Hepatocyte (in vitro differentiated cells): ENCODE measurements around the gene AGBL1. TPM values are rescaled to one million over a fixed set of nuclear protein-coding genes. Genes with fewer than 3 reads are reported as not detected.

ENCODE experiments used
- DNase-seq: peaks from one replicate; pipeline ENCODE4 v3.0.0-alpha.2; 2016; ENCODE audit warnings: low spot score
- H2AFZ ChIP-seq: fragments of 200-600 bp; sonication (generic); 2 replicates; pipeline ENCODE4 v1.6.0; 2016; ENCODE audit warnings: antibody characterized with exemption, mild to moderate bottlenecking
- H3K27ac ChIP-seq: fragments of 200-600 bp; sonication (generic); 2 replicates; pipeline ENCODE4 v1.5.1; 2016; ENCODE audit warnings: mild to moderate bottlenecking
- H3K27me3 ChIP-seq: fragments of 200-600 bp; sonication (generic); 2 replicates; pipeline ENCODE4 v1.6.1; 2016
- H3K36me3 ChIP-seq: fragments of 200-600 bp; sonication (generic); replicated peaks from 2 replicates; pipeline ENCODE4 v1.5.1; 2016; ENCODE audit warnings: low read depth; ENCODE audit not compliant: insufficient read depth
- H3K4me1 ChIP-seq: fragments of 200-600 bp; sonication (generic); 2 replicates; pipeline ENCODE4 v1.5.1; 2016; ENCODE audit warnings: mild to moderate bottlenecking, moderate library complexity; ENCODE audit not compliant: insufficient read depth
- H3K4me2 ChIP-seq: fragments of 200-600 bp; sonication (generic); 2 replicates; pipeline ENCODE4 v1.6.0; 2016
- H3K4me3 ChIP-seq: fragments of 200-600 bp; sonication (generic); 2 replicates; pipeline ENCODE4 v1.5.1; 2016; ENCODE audit warnings: mild to moderate bottlenecking
- H3K79me2 ChIP-seq: fragments of 200-600 bp; sonication (generic); 2 replicates; pipeline ENCODE4 v1.6.0; 2017; ENCODE audit warnings: mild to moderate bottlenecking
- H3K9me2 ChIP-seq: fragments of 200-600 bp; sonication (generic); replicated peaks from 2 replicates; pipeline ENCODE4 v1.6.0; 2017; ENCODE audit warnings: mild to moderate bottlenecking; ENCODE audit not compliant: insufficient read depth
- H3K9me3 ChIP-seq: fragments of 200-600 bp; sonication (generic); 2 replicates; pipeline ENCODE4 v1.5.1; 2016; ENCODE audit warnings: low read depth, mild to moderate bottlenecking
- H4K20me1 ChIP-seq: fragments of 200-600 bp; sonication (generic); 2 replicates; pipeline ENCODE4 v1.6.0; 2016; ENCODE audit warnings: mild to moderate bottlenecking; ENCODE audit not compliant: insufficient read depth, poor library complexity, severe bottlenecking
- EZH2 ChIP-seq: fragments of 200-600 bp; sonication (generic); IDR thresholded peaks from 2 replicates; pipeline ENCODE4 v1.6.1; 2016; ENCODE audit warnings: antibody characterized with exemption, mild to moderate bottlenecking, borderline replicate concordance
- EZH2phosphoT487 ChIP-seq: fragments of 200-600 bp; sonication (generic); IDR thresholded peaks from one replicate; pipeline ENCODE4 v1.6.1; 2018; ENCODE audit warnings: antibody characterized with exemption, mild to moderate bottlenecking, low read depth, moderate library complexity; ENCODE audit not compliant: unreplicated experiment, severe bottlenecking
- WGBS: methylation state at CpG from one replicate; pipeline ENCODE4 v1.1.6; 2016; ENCODE audit warnings: low lambda C conversion rate; ENCODE audit errors: missing lambda C conversion rate; 5-methylcytosine and 5-hydroxymethylcytosine counted together
- polyA plus RNA-seq: library from polyadenylated mRNA; unstranded; fragments of >200 nt; fragmentation: Nextera tagmentation; extraction: Ambion mirVana; gene quantifications from 2 replicates; pipeline ENCODE4 v1.2.1, GENCODE V29; 2016
- total RNA-seq: library from RNA; depleted of rRNA; stranded (reverse); fragments of >200 nt; gene quantifications from 2 replicates; pipeline ENCODE4 v1.2.3, GENCODE V29; 2014
- TF ChIP-seq, protein P1 (sequence below): fragments of 200-600 bp; sonication (generic); IDR thresholded peaks from 2 replicates; pipeline ENCODE4 v1.5.1; 2016; ENCODE audit warnings: antibody characterized with exemption, mild to moderate bottlenecking; ENCODE audit not compliant: poor library complexity

The AGBL1 gene
- total and polyA plus RNA-seq, 2 experiments from 2014 or later = not detected

DNA sequence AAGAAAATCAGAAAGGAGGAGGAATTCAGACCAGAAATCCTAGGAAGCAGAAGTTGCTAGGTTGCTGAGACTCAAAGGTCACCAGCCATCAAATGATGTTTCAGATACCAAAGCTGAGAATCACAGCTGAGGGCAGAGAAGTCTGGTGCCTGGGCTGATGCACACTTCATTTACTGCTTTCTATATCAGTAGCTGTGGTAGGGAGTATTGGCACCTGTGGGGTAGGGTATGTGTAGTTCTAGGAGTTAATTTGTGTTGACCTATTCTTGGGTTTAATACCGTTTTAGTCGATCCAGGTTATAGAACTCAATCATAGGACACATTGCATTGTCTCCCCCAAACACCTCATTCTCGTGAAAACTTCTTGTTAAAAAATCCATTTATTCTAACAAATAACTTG lies 529.6 kb downstream of the AGBL1 start:
- no peaks in the 10 kb centered on the region for H3K79me2 ChIP-seq
- 98% methylated on average over 3 of the region's 3 CpGs for WGBS
- DNase-seq = no peak
- no peak for TF ChIP-seq EZH2phosphoT487
- no peak overlapping the region for H3K4me2 ChIP-seq
- peaks cover 6% of the 10 kb centered on the region for H3K4me1 ChIP-seq
- no peaks in the 10 kb centered on the region for H4K20me1 ChIP-seq
- H3K27ac ChIP-seq = no peak overlapping the region
- H3K27me3 ChIP-seq = no peaks in the 10 kb centered on the region
- H3K9me2 ChIP-seq = no peaks in the 10 kb centered on the region
- no peaks in the 10 kb centered on the region for H3K36me3 ChIP-seq
- no peak overlapping the region for H2AFZ ChIP-seq
- no peak overlapping the region for H3K4me3 ChIP-seq
- H3K9me3 ChIP-seq = no peaks in the 10 kb centered on the region

DNA sequence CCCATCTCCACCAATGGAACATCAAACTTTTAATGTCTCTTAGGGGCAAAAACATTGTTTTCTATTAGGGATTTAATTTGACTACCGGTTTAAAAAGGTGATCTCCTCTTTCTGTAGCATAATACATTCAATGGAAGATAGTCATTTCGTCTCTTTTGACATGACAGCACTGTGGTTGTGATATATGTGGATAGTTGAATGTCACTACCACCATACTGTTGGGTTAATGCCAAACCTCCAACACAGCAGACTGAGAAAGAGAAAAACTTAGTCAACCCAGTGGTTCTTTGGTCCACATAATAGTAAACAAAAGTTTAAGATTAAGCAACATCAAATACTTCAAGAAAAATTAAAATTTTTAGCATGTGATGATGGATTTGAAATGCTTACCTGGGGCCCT lies 530.4 kb downstream of the AGBL1 start:
- Histone ChIP-seq H3K27ac (no peak overlapping the region), H3K4me2 (no peak overlapping the region), H3K4me1 (peaks cover 6% of the 10 kb centered on the region), H3K4me3 (no peak overlapping the region), H3K9me2 (no peaks in the 10 kb centered on the region), H3K9me3 (no peaks in the 10 kb centered on the region), H4K20me1 (no peaks in the 10 kb centered on the region), H3K36me3 (no peaks in the 10 kb centered on the region), H3K79me2 (no peaks in the 10 kb centered on the region), H2AFZ (no peak overlapping the region), H3K27me3 (no peaks in the 10 kb centered on the region)
- DNase-seq = no peak
- WGBS = 95% methylated on average over 2 of the region's 2 CpGs
- TF ChIP-seq EZH2phosphoT487 (no peak), EZH2 (no peak)
- TF ChIP-seq, protein P1, sequence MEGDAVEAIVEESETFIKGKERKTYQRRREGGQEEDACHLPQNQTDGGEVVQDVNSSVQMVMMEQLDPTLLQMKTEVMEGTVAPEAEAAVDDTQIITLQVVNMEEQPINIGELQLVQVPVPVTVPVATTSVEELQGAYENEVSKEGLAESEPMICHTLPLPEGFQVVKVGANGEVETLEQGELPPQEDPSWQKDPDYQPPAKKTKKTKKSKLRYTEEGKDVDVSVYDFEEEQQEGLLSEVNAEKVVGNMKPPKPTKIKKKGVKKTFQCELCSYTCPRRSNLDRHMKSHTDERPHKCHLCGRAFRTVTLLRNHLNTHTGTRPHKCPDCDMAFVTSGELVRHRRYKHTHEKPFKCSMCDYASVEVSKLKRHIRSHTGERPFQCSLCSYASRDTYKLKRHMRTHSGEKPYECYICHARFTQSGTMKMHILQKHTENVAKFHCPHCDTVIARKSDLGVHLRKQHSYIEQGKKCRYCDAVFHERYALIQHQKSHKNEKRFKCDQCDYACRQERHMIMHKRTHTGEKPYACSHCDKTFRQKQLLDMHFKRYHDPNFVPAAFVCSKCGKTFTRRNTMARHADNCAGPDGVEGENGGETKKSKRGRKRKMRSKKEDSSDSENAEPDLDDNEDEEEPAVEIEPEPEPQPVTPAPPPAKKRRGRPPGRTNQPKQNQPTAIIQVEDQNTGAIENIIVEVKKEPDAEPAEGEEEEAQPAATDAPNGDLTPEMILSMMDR = no peak

DNA sequence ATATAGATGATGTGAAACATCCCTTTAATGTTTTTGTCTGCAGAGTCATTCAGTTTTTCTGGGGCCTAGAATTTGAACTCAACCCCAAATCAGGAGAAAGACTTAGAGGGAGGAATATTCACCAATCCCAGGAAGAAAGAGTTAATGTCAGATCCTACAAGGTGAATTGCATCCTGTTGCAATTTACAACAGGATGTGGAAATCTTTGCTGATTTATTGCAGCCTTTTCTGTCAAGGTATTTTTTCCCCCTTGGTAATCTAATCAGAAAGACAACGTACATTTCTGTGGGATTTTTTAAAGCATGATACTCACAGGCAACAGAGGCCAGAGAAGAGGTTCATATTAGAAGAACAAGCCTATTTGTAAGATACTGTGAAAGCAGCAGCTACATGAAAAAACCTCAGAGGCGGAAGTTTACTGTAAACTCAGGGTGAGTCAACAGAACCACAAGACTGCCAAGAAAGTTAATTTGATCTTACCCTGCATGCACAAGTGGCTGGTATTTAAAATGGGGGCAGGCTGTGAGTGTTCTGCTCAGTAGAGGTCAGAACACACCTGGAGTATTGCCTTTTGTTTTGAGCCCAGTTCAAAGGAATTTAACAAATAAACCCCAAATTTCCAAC lies 531.9 kb downstream of the AGBL1 start:
- H3K36me3 ChIP-seq = no peaks in the 10 kb centered on the region
- peak overlapping the region; percentile 41 for H3K27ac ChIP-seq
- H3K4me2 ChIP-seq = no peak overlapping the region
- 32% methylated on average over 2 of the region's 2 CpGs for WGBS
- H3K4me3 ChIP-seq = no peak overlapping the region
- no peaks in the 10 kb centered on the region for H3K27me3 ChIP-seq
- H3K79me2 ChIP-seq = no peaks in the 10 kb centered on the region
- H3K4me1 ChIP-seq = peaks cover 6% of the 10 kb centered on the region
- no peaks in the 10 kb centered on the region for H3K9me3 ChIP-seq
- no peaks in the 10 kb centered on the region for H3K9me2 ChIP-seq
- no peak overlapping the region for H2AFZ ChIP-seq
- H4K20me1 ChIP-seq = no peaks in the 10 kb centered on the region
- DNase-seq = peak; percentile 49
- no peak for TF ChIP-seq EZH2phosphoT487
- TF ChIP-seq EZH2 = no peak
- TF ChIP-seq, protein P1 = no peak

DNA sequence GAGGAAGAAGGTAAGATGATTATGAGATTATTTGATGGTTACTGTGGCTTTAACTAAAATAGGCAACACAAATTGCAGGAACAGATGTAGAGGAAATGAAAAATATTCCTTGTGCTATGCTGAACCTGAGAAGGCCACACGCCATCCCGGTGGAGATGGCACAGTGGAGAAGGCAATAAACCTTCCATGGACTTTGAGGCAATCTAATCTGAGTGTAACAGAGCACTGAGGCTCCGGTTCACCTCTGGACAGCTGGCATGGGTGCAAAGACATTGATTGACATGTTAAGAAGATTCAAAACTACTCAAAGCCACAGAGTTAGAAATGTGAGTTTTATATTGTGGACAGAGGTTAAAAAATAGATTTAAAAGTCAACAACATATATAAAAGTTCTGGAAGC lies 535.7 kb downstream of the AGBL1 start:
- H3K9me3 ChIP-seq = no peaks in the 10 kb centered on the region
- no peak for TF ChIP-seq EZH2phosphoT487
- no peak for TF ChIP-seq EZH2
- TF ChIP-seq, protein P1 = no peak
- no peak for DNase-seq
- H3K9me2 ChIP-seq = no peaks in the 10 kb centered on the region
- no peaks in the 10 kb centered on the region for H3K27me3 ChIP-seq
- H3K36me3 ChIP-seq = no peaks in the 10 kb centered on the region
- H4K20me1 ChIP-seq = no peaks in the 10 kb centered on the region
- H3K4me2 ChIP-seq = no peak overlapping the region
- peaks cover 14% of the 10 kb centered on the region for H3K4me1 ChIP-seq
- 89% methylated on average over 3 of the region's 3 CpGs for WGBS
- no peaks in the 10 kb centered on the region for H3K79me2 ChIP-seq
- H2AFZ ChIP-seq = no peak overlapping the region
- no peak overlapping the region for H3K4me3 ChIP-seq
- no peak overlapping the region for H3K27ac ChIP-seq
